ENCODE measurements around the gene C11orf54. TPM values are rescaled to one million over a fixed set of nuclear protein-coding genes. Genes with fewer than 3 reads are reported as not detected.

The C11orf54 gene
- total RNA-seq, 2 experiments from 2014 or later = 17.1 to 18.3 TPM

DNA sequence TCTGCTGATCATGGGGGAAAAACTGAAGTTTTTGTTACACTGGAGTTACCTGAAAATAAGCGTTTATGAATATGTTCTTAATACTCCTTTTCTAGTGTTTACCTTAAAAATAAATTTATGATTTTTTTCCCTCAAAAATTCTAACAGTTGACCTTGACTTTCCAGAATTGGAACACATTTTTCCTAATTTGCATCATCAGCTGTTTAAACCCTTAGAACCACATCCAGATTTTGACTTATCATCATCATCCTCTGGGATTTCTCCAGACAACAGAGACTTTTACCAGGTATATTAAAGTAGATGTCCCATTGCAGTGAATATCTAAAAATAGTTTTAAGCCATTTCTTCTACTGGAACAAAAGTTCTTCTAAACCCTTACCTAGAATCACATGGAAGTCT, 17.4 kb upstream of the C11orf54 start:
- H3K9me3 Mint-ChIP-seq (ENCODE audit: low read depth) = no peaks in the 10 kb centered on the region
- CTCF ChIA-PET = interaction anchor here (0.9 to 1.2 kb wide), 2 partner anchors 18 to 788 kb away, joined by 3 read pairs; partner anchors contain the start of gene C11orf97
- H3K4me1 Mint-ChIP-seq = peaks cover 11% of the 10 kb centered on the region
- no peaks in the 10 kb centered on the region for H3K27me3 Mint-ChIP-seq
- no peak overlapping the region for H3K4me3 Mint-ChIP-seq
- H3K27ac Mint-ChIP-seq = no peak overlapping the region
- no peak for DNase-seq
- peaks cover 65% of the 10 kb centered on the region for H3K36me3 Mint-ChIP-seq
- ATAC-seq = no peak

DNA sequence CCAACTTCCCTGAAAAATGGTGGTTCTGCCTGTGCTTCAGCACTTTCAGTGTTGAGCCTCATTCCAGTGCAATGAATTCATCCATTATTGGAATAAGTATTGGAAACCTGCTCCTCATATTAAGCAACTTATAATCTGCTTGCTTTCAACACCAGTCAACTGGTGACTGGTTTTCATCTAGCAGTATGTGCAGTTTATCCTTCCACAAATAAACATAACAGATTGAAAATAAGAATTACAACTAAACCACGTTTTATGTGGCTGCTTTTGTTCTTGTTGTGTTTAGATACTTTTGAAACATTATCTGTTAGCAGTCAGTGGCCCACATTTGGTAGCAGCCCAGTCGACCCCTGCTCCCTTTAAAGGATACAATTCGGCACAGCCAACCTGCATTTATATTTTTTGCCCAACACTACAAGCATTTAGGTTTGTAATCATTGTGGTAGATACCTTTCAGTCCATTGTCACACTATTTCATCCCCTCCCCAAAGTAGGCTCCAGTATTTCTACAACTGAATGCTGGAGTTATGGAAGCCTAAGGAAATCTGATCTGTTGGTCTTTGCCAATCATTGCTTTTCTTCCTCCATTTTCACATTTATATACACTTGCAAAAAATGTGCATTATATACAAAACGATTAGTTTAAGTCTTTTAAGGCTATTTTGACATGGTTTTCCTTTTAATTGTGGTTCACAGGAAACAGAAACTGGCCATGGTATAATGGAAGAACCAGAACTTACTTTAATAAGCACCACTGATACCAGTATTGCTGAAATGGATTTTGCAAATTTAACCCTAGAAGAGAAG, 13.3 kb upstream of the C11orf54 start:
- H3K27me3 Mint-ChIP-seq = no peaks in the 10 kb centered on the region
- peaks cover 17% of the 10 kb centered on the region for H3K4me1 Mint-ChIP-seq

GRCh38 chr11:93728792-93729128, 12.7 kb upstream of the C11orf54 start:
- Mint-ChIP-seq H3K4me3 (no peak overlapping the region), H3K27ac (peak overlapping the region; percentile 58), H3K27me3 (no peaks in the 10 kb centered on the region), H3K36me3 (peaks cover 70% of the 10 kb centered on the region), H3K9me3 (ENCODE audit: low read depth) (no peaks in the 10 kb centered on the region), H3K4me1 (peaks cover 21% of the 10 kb centered on the region)
- ATAC-seq (no peak), DNase-seq (no peak)
- CTCF ChIA-PET = no interaction called here

More for the DNA sequence above, 13.3 kb upstream of the C11orf54 start:
- peak overlapping the region; percentile 58 for H3K27ac Mint-ChIP-seq
- peaks cover 69% of the 10 kb centered on the region for H3K36me3 Mint-ChIP-seq
- ATAC-seq (no peak), DNase-seq (no peak)
- H3K9me3 Mint-ChIP-seq (ENCODE audit: low read depth) = no peaks in the 10 kb centered on the region
- CTCF ChIA-PET = no interaction called here
- no peak overlapping the region for H3K4me3 Mint-ChIP-seq

DNA sequence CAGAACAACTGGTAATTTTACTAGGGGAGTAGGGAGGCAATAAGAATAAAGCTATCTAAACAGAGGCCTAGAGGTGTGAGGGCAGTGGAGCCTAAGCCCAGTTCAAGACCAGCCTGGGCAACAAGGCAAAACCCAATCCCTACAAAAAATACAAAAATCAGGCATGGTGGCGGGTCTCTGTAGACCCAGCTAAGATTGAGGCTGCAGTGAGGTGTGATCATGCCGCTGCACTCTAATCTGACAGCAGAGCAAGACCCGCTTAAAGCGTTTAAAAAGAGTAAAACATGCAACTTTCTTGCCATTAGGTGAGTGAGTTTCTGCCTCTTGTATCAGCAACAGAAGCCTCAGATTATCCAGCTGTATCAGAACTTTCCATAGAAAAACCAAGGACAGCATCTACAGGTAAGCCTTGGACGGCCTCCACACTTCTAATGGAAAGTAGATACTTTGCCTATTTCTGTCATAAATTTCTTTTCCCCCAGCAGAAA, 12.3 kb upstream of the C11orf54 start:
- Mint-ChIP-seq H3K27me3 (no peaks in the 10 kb centered on the region), H3K4me1 (peaks cover 24% of the 10 kb centered on the region), H3K36me3 (peaks cover 70% of the 10 kb centered on the region), H3K27ac (peak overlapping the region; percentile 58), H3K9me3 (ENCODE audit: low read depth) (no peaks in the 10 kb centered on the region), H3K4me3 (no peak overlapping the region)
- DNase-seq (no peak), ATAC-seq (no peak)
- CTCF ChIA-PET = no interaction called here

GRCh38 chr11:93730108-93731107, 11.1 kb upstream of the C11orf54 start:
- Mint-ChIP-seq H3K4me3 (no peak overlapping the region), H3K36me3 (peaks cover 75% of the 10 kb centered on the region), H3K27me3 (no peaks in the 10 kb centered on the region), H3K9me3 (ENCODE audit: low read depth) (no peaks in the 10 kb centered on the region), H3K4me1 (peaks cover 36% of the 10 kb centered on the region), H3K27ac (peak overlapping the region; percentile 73)
- CTCF ChIA-PET = interaction anchor here (1.8 kb wide), 1 partner anchor 9 kb away, joined by 5 read pairs; no protein-coding TSS in a partner anchor
- DNase-seq (no peak), ATAC-seq (no peak)

DNA sequence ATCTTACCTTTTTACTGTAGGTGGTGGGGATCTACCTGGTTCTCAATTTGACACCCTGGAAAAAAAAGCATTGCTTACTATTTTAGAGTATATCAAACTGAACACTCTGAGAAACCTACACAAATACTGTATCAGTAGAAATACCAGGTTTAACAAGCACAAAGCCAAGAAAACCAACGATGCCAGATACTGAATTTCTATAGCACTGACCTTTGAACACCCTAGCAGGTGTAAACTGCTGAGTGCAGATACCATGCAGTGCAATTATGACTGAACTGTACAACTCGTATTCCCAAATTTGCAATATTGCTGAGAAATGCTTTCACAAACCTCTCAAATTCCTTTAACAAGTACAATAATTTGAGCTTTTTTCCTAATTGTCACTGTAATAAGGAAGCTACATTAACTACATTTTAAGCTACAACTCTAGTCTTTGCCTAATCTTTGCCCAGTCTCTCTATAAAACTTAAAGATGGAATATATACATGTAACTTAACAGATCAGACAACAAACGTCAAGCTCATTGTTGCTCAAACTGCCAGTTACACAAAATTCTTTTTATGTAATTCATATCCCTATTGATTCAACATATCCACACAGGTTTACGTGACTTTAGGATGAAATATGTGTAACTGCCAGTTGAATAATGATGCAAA, 9.1 kb upstream of the C11orf54 start:
- ATAC-seq (no peak), DNase-seq (no peak)
- Mint-ChIP-seq H3K27me3 (no peaks in the 10 kb centered on the region), H3K36me3 (peaks cover 80% of the 10 kb centered on the region), H3K4me3 (no peak overlapping the region), H3K9me3 (ENCODE audit: low read depth) (no peaks in the 10 kb centered on the region), H3K4me1 (peaks cover 52% of the 10 kb centered on the region), H3K27ac (peak overlapping the region; percentile 68)
- CTCF ChIA-PET = interaction anchor here (1.8 kb wide), 1 partner anchor 11 kb away, joined by 5 read pairs; no protein-coding TSS in a partner anchor

DNA sequence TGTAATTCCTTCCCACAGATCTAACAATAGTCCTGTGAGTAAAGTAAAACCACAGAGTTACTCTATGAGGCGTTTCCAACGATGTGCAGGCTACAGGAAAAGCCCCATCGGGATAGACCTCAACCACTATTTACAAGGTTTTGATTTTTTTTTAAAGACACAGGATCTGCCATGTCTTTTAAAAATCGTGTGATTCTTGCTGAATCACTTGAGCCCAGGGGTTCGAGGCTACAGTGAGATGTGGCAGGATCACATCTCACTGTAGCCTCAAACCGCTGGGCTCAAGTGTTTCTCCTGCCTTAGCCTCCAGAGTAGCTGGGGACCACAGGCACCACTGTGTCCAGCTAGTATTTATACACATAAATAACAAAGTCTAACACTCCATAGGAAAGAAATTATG, 8.0 kb upstream of the C11orf54 start:
- ATAC-seq = no peak

DNA sequence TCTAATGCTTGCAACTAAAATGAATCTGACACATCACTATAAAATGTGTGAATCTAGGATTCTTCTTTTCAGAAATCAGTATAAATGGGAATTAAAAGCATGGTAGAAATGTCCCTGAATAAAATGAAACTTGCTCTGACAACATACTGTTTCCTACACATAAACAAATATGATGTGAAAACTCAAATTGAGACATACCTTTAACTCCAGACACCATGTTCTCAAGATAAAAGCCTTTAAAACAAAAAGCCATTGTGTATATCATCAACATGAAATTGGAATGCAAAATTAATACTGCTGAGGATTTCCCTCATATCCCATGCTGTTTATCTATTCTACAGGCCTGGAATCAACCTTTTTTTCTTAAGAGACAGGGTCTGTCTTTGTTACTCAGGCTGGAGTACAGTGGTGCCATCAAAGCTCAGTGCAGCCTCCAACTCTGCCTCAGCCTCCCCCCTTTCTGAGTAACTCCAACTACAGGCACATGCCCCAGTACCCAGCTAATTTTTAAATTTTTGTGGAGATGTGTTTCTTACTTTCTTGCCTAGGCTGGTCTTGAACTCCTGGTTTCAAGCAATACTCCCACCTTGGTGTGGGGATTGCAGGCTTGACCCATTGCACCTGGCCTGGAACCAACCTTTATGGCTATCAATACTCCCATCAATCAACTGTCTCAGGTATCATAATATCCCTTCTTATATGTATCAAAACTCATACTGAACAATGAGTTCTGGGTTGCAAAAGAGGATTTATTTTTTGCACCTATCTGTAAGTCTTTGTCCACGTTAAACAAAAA, 6.8 kb upstream of the C11orf54 start:
- ATAC-seq (no peak), DNase-seq (no peak)
- Mint-ChIP-seq H3K36me3 (peaks cover 83% of the 10 kb centered on the region), H3K4me1 (peaks cover 70% of the 10 kb centered on the region), H3K27me3 (no peaks in the 10 kb centered on the region), H3K27ac (peak overlapping the region; percentile 54), H3K9me3 (ENCODE audit: low read depth) (no peaks in the 10 kb centered on the region), H3K4me3 (peak overlapping the region; percentile 35)
- CTCF ChIA-PET = interaction anchor here (0.6 kb wide), 1 partner anchor 74 kb away, joined by 3 read pairs; no protein-coding TSS in a partner anchor

More for the DNA sequence above, 8.0 kb upstream of the C11orf54 start:
- peaks cover 82% of the 10 kb centered on the region for H3K36me3 Mint-ChIP-seq
- CTCF ChIA-PET = no interaction called here
- no peaks in the 10 kb centered on the region for H3K9me3 Mint-ChIP-seq (ENCODE audit: low read depth)
- no peak for DNase-seq
- peak overlapping the region; percentile 54 for H3K27ac Mint-ChIP-seq
- H3K27me3 Mint-ChIP-seq = no peaks in the 10 kb centered on the region
- H3K4me3 Mint-ChIP-seq = peak overlapping the region; percentile 16
- peaks cover 63% of the 10 kb centered on the region for H3K4me1 Mint-ChIP-seq

DNA sequence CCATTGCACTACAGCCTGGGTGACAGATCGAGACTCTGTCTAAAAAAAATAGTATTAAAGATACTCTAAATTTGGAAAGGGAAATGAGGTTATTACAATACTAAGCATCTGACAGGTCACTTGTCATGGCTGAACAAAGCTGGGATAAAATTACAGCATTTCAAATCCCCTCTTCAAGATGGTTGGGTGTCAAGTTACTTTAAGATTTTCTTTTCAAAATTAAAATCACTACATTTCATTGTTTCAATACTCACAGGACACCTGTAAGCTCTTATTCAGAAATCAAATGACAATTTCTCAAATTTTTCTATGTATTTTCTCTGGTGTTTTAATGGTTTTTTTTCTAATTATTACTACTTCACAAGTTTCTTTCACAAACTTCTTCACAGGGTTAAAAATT, 5.8 kb upstream of the C11orf54 start:
- Mint-ChIP-seq H3K27me3 (no peaks in the 10 kb centered on the region), H3K27ac (peak overlapping the region; percentile 72), H3K36me3 (peaks cover 83% of the 10 kb centered on the region), H3K4me3 (no peak overlapping the region), H3K4me1 (peaks cover 69% of the 10 kb centered on the region), H3K9me3 (ENCODE audit: low read depth) (no peaks in the 10 kb centered on the region)
- no peak for DNase-seq
- no peak for ATAC-seq
- CTCF ChIA-PET = interaction anchor here (0.6 kb wide), 1 partner anchor 73 kb away, joined by 3 read pairs; no protein-coding TSS in a partner anchor

GRCh38 chr11:93736129-93736528, 5.3 kb upstream of the C11orf54 start:
- CTCF ChIA-PET = interaction anchor here (0.9 kb wide), 1 partner anchor 48 kb away, joined by 3 read pairs; the partner anchor contains the start of gene MED17
- ATAC-seq = no peak
- H3K36me3 Mint-ChIP-seq = peaks cover 86% of the 10 kb centered on the region

GRCh38 chr11:93737904-93738612, 3.4 kb upstream of the C11orf54 start:
- Mint-ChIP-seq H3K9me3 (ENCODE audit: low read depth) (no peaks in the 10 kb centered on the region), H3K27me3 (no peaks in the 10 kb centered on the region), H3K36me3 (peaks cover 74% of the 10 kb centered on the region), H3K4me3 (peak overlapping the region; percentile 95), H3K4me1 (peaks cover 71% of the 10 kb centered on the region), H3K27ac (peak overlapping the region; percentile 87)
- ATAC-seq = no peak
- CTCF ChIA-PET = interaction anchor here (5.6 kb wide), 1 partner anchor 45 kb away, joined by 50 read pairs; the partner anchor contains the start of gene MED17
- DNase-seq = no peak

More at GRCh38 chr11:93736129-93736528, 5.3 kb upstream of the C11orf54 start:
- no peak for DNase-seq
- H3K4me1 Mint-ChIP-seq = peaks cover 69% of the 10 kb centered on the region
- no peaks in the 10 kb centered on the region for H3K27me3 Mint-ChIP-seq
- H3K9me3 Mint-ChIP-seq (ENCODE audit: low read depth) = no peaks in the 10 kb centered on the region
- peak overlapping the region; percentile 72 for H3K27ac Mint-ChIP-seq
- H3K4me3 Mint-ChIP-seq = no peak overlapping the region
